ENCODE results near the gene NMUR1. TPM values are rescaled to one million over a fixed set of nuclear protein-coding genes. Genes with fewer than 3 reads are reported as not detected.

NMUR1 gene
- not detected in 5 replicates for total RNA-seq (2022; extraction: Qiagen RNA extraction; ENCODE audit: low read depth)

GRCh38 chr2:231530099-231531011, at the start of gene NMUR1:
NMUR1 (minus strand) TSS chr2:231530445; CDS start chr2:231530361, 84 bp downstream.

Other genes starting within 250 kb of the NMUR1 start
- 1.7 to 2.6 TPM (median 2.0 TPM) in 5 replicates for gene B3GNT7, start 134.7 kb downstream of the NMUR1 start, total RNA-seq (2022; extraction: Qiagen RNA extraction; ENCODE audit: low read depth)
- gene NCL, start 66.0 kb downstream of the NMUR1 start, total RNA-seq (2022; extraction: Qiagen RNA extraction; ENCODE audit: low read depth), result 778 to 903 TPM (median 847 TPM) in 5 replicates
- not detected in 5 replicates for gene TEX44, start 62.4 kb upstream of the NMUR1 start, total RNA-seq (2022; extraction: Qiagen RNA extraction; ENCODE audit: low read depth)
- 1,541 to 1,951 TPM (median 1,874 TPM) in 5 replicates for gene PTMA, start 178.1 kb upstream of the NMUR1 start, total RNA-seq (2022; extraction: Qiagen RNA extraction; ENCODE audit: low read depth)

Data from A549 treated with RU486 at 1 μM for 4 hours (cell line).